ENCODE results near the gene COX5A. TPM values are rescaled to one million over a fixed set of nuclear protein-coding genes. Genes with fewer than 3 reads are reported as not detected.
A peak's percentile ranks its signal among the peaks of the same experiment; 100 is the strongest.
"Not testable (repeated sequence)": the region's sequence is repeated elsewhere in the genome, so short reads cannot be mapped to it uniquely, and the experiment has no call there.

Gene COX5A
- polyA plus RNA-seq, 4 donors, result 231 to 931 (median 808) TPM

DNA sequence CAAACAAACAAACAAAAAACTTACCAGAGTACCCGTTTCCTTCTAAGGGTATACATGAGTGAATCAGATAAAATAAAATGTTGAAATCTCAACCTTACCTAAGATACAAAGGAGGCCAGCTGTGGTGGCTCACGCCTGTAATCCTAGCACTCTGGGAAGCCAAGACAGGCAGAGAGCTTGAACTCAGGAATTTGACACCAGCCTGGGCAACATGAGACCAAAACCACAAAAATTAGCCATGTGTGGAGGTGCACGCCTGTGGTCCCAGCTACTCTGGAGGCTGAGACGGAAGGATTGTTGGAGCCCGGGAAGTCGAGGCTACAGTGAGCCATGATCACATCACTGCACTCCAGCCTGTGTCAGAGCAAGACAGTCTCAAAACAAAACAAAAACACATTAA is 20.2 kb downstream of the COX5A start:
- DNase-seq, result no peak
- Histone ChIP-seq H3K27me3 (ENCODE audit: control insufficient read depth in 3 of 3, insufficient read depth in 3 of 3, low read length in 3 of 3) (no peaks in the 10 kb centered on the region), H3K27ac (ENCODE audit: low read depth in 1 of 3, low read length in 2 of 3) (no peak overlapping the region), H3K4me3 (ENCODE audit: low read depth in 1 of 3, low read length in 3 of 3) (no peak overlapping the region), H3K9me3 (ENCODE audit: control insufficient read depth in 2 of 2, insufficient read depth in 1 of 2, low read depth in 1 of 2, low read length in 1 of 2) (no peaks in the 10 kb centered on the region), H3K4me1 (ENCODE audit: control insufficient read depth in 3 of 3, insufficient read depth in 2 of 3, low read depth in 1 of 3, low read length in 2 of 3) (no peaks in the 10 kb centered on the region), H3K36me3 (ENCODE audit: control insufficient read depth in 3 of 3, insufficient read depth in 2 of 3, low read depth in 1 of 3, low read length in 3 of 3) (peaks cover 15 to 72% (median 30%) of the 10 kb centered on the region in 3 donors)
- WGBS, 3 donors, result 90 to 94% (median 94%) methylated on average over 6 of the region's 6 CpGs
- no peak for FAIRE-seq

DNA sequence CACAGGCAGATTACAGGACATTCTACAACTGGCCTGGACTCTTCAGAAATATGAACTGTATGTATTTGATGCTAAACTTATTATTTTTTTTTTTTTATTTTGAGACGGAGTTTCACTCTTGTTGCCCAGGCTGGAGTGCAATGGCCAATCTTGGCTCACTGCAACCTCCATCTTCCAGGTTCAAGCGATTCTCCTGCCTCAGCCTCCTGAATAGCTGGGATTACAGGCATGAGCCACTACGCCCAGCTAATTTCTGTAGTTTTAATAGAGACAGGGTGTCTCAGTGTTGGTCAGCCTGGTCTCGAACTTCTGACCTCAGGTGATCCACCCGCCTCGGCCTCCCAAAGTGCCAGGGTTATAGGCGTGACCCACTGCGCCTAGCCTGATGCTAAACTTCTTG is 24.1 kb downstream of the COX5A start:
- H3K4me3 ChIP-seq (ENCODE audit: low read depth in 1 of 3, low read length in 3 of 3); H3K9me3 ChIP-seq (ENCODE audit: control insufficient read depth in 2 of 2, insufficient read depth in 1 of 2, low read depth in 1 of 2, low read length in 1 of 2); FAIRE-seq; H3K27ac ChIP-seq (ENCODE audit: low read depth in 1 of 3, low read length in 2 of 3); H3K27me3 ChIP-seq (ENCODE audit: control insufficient read depth in 3 of 3, insufficient read depth in 3 of 3, low read length in 3 of 3); DNase-seq; H3K4me1 ChIP-seq (ENCODE audit: control insufficient read depth in 3 of 3, insufficient read depth in 2 of 3, low read depth in 1 of 3, low read length in 2 of 3): not testable (repeated sequence)
- WGBS, 3 donors, result 95 to 96% (median 95%) methylated on average over 8 of the region's 8 CpGs
- peaks cover 11 to 67% (median 19%) of the 10 kb centered on the region in 3 donors for H3K36me3 ChIP-seq (ENCODE audit: control insufficient read depth in 3 of 3, insufficient read depth in 2 of 3, low read depth in 1 of 3, low read length in 3 of 3)

DNA sequence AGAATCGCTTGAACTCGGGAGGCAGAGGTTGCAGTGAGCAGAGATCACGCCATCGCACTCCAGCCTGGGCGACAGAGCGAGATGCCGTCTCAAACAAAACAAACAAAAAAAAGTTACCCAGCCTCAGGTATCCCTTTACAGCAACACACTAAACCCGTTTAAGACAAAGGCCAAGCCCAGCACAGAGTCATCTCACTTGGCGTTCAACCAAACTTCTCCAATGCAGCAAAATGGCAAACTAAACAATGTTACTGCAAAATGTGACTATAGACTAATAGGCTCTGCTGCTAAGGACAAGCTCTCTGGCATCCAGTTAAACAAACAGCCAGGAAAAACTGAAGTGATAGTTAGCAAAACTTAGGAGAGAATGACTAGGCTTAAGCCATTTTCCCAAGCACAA is 24.8 kb downstream of the COX5A start:
- no peaks in the 10 kb centered on the region for H3K9me3 ChIP-seq (ENCODE audit: control insufficient read depth in 2 of 2, insufficient read depth in 1 of 2, low read depth in 1 of 2, low read length in 1 of 2)
- FAIRE-seq, result no peak
- WGBS, 3 donors, result 87 to 92% (median 90%) methylated on average over 9 of the region's 9 CpGs
- no peak overlapping the region for H3K4me3 ChIP-seq (ENCODE audit: low read depth in 1 of 3, low read length in 3 of 3)
- H3K4me1 ChIP-seq (ENCODE audit: control insufficient read depth in 3 of 3, insufficient read depth in 2 of 3, low read depth in 1 of 3, low read length in 2 of 3), result peaks cover 0 to 3% (median 0%) of the 10 kb centered on the region in 3 donors
- H3K36me3 ChIP-seq (ENCODE audit: control insufficient read depth in 3 of 3, insufficient read depth in 2 of 3, low read depth in 1 of 3, low read length in 3 of 3), result peaks cover 11 to 63% (median 16%) of the 10 kb centered on the region in 3 donors
- DNase-seq, result no peak
- no peak overlapping the region for H3K27ac ChIP-seq (ENCODE audit: low read depth in 1 of 3, low read length in 2 of 3)
- no peaks in the 10 kb centered on the region for H3K27me3 ChIP-seq (ENCODE audit: control insufficient read depth in 3 of 3, insufficient read depth in 3 of 3, low read length in 3 of 3)

DNA sequence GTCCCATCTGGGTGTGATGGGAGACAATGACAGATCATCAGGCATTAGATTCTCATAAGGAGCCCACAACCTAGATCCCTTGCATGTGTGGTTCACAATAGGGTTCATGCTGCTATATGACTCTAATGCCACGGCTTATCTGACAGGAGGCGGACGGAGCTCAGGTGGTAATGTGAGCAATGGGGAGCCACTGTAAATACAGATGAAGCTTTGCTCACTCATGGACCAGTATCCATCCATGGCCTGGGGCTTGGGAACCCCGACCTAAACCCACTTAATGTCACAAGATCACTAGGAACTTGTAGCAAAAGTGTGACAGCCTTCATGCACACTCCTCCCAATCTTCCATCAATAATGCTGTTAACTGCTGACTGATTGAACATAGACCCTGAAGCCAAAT is 29.2 kb downstream of the COX5A start:
- FAIRE-seq (no peak), DNase-seq (no peak)
- no peak overlapping the region for H3K4me3 ChIP-seq (ENCODE audit: low read depth in 1 of 3, low read length in 3 of 3)
- no peaks in the 10 kb centered on the region for H3K27me3 ChIP-seq (ENCODE audit: control insufficient read depth in 3 of 3, insufficient read depth in 3 of 3, low read length in 3 of 3)
- 92 to 93% (median 92%) methylated on average over 4 of the region's 4 CpGs for WGBS, 3 donors
- H3K9me3 ChIP-seq (ENCODE audit: control insufficient read depth in 2 of 2, insufficient read depth in 1 of 2, low read depth in 1 of 2, low read length in 1 of 2), result no peaks in the 10 kb centered on the region
- H3K36me3 ChIP-seq (ENCODE audit: control insufficient read depth in 3 of 3, insufficient read depth in 2 of 3, low read depth in 1 of 3, low read length in 3 of 3), result peaks cover 9 to 35% (median 14%) of the 10 kb centered on the region in 3 donors
- no peak overlapping the region for H3K27ac ChIP-seq (ENCODE audit: low read depth in 1 of 3, low read length in 2 of 3)
- H3K4me1 ChIP-seq (ENCODE audit: control insufficient read depth in 3 of 3, insufficient read depth in 2 of 3, low read depth in 1 of 3, low read length in 2 of 3), result peaks cover 0 to 17% (median 0%) of the 10 kb centered on the region in 3 donors

DNA sequence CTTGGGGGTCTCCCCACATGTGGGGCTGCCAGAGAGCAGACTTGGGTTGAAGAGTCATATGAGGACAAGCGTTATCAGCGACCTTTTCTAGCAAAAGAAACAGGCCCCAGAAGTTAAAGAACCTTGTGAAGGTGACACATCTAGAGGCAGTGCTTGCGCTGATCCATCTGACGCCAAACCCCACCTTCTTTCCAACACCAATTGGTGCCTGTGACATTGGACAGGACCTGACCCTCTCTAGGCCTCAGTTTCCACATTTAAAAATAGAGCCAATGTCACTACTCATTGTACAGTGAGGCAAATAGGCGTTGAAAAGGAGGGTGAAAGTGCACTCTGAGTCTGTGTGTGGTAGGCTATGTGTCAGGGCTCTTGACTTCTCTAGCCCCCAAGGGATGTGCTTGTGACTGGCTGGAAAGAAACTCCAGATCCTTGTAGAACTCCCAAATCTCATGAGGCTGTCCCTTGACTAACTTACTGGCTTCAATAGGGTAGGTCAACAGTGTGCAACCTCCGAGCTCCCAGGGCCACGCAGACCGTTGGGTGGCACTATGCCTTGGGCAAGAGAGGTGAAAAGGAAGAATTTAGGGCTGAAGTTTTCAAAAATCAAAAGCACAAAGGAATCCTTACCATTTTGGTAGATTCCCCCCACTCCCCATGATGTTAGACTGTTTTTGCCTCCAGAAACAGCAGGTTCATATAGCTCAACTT is 30.6 kb downstream of the COX5A start:
- peak overlapping the region; percentile 25 to 93 (median 90) for H3K27ac ChIP-seq (ENCODE audit: low read depth in 1 of 3, low read length in 2 of 3)
- H3K27me3 ChIP-seq (ENCODE audit: control insufficient read depth in 3 of 3, insufficient read depth in 3 of 3, low read length in 3 of 3), result no peaks in the 10 kb centered on the region

DNA sequence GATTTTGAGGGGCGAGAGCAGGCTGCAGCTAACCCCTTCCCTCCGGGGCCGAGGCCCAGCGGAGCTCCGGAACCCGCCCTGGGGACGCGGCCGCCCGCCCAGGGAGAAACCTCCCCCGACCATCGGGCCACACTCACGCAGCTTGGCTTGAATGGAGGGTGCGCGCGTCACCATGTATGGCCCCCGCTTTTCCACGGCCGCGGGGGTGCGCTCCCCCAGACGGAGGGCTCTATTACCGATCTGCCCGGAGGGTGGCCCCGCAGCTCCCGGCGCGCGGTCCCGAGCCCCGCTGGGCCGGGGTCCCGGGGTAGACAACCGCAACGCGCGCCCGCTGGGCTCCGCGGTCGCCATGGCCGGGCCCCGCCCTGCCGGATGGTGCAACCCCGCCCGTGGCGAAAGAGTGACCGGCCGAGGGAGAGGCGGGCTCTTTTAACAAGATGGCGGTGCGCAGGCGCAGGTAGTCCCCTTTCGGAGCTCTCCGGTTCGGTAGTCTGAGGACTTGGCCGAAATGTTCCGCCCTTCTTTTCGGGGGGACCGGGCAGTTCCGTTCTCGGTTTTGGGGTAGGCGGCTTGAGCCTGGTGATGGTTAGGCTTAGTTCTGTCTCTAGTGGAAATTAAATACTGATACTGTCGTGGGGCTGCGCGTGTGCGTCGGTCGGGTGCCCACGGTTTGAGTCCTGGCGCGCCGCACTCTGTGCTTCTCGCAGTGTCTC is 31.3 kb downstream of the COX5A start, which contains the start of gene FAM219B:
Gene FAM219B (minus strand): TSS at position 402 of the 713 bp plus-strand sequence. CDS start 51 bp downstream, at position 351.
- Histone ChIP-seq H3K4me1 (ENCODE audit: control insufficient read depth in 3 of 3, insufficient read depth in 2 of 3, low read depth in 1 of 3, low read length in 2 of 3) (peaks cover 0 to 17% (median 0%) of the 10 kb centered on the region in 3 donors), H3K27me3 (ENCODE audit: control insufficient read depth in 3 of 3, insufficient read depth in 3 of 3, low read length in 3 of 3) (no peaks in the 10 kb centered on the region), H3K9me3 (ENCODE audit: control insufficient read depth in 2 of 2, insufficient read depth in 1 of 2, low read depth in 1 of 2, low read length in 1 of 2) (no peaks in the 10 kb centered on the region), H3K27ac (ENCODE audit: low read depth in 1 of 3, low read length in 2 of 3) (peak within 1 kb of the TSS; percentile 84 to 93 (median 90)), H3K36me3 (ENCODE audit: control insufficient read depth in 3 of 3, insufficient read depth in 2 of 3, low read depth in 1 of 3, low read length in 3 of 3) (peaks cover 7 to 36% (median 11%) of the 10 kb centered on the region in 3 donors), H3K4me3 (ENCODE audit: low read depth in 1 of 3, low read length in 3 of 3) (peak within 1 kb of the TSS; percentile 90 to 92 (median 92))
- peak; percentile 89 to 94 for DNase-seq
- no peak for FAIRE-seq
- 0 to 1% (median 1%) methylated on average over 61 to 74 of the region's 74 CpGs for whole genome bisulfite sequencing, 3 donors

More for the DNA sequence above, 30.6 kb downstream of the COX5A start:
- peaks cover 7 to 37% (median 11%) of the 10 kb centered on the region in 3 donors for H3K36me3 ChIP-seq (ENCODE audit: control insufficient read depth in 3 of 3, insufficient read depth in 2 of 3, low read depth in 1 of 3, low read length in 3 of 3)
- H3K4me1 ChIP-seq (ENCODE audit: control insufficient read depth in 3 of 3, insufficient read depth in 2 of 3, low read depth in 1 of 3, low read length in 2 of 3), result peaks cover 0 to 17% (median 0%) of the 10 kb centered on the region in 3 donors
- H3K9me3 ChIP-seq (ENCODE audit: control insufficient read depth in 2 of 2, insufficient read depth in 1 of 2, low read depth in 1 of 2, low read length in 1 of 2), result no peaks in the 10 kb centered on the region
- WGBS, 3 donors, result 41 to 47% (median 46%) methylated on average over 8 of the region's 8 CpGs
- peak in 1 of 2 donors; percentile 37 for DNase-seq
- peak overlapping the region; percentile 90 to 92 (median 92) for H3K4me3 ChIP-seq (ENCODE audit: low read depth in 1 of 3, low read length in 3 of 3)
- FAIRE-seq, result no peak

DNA sequence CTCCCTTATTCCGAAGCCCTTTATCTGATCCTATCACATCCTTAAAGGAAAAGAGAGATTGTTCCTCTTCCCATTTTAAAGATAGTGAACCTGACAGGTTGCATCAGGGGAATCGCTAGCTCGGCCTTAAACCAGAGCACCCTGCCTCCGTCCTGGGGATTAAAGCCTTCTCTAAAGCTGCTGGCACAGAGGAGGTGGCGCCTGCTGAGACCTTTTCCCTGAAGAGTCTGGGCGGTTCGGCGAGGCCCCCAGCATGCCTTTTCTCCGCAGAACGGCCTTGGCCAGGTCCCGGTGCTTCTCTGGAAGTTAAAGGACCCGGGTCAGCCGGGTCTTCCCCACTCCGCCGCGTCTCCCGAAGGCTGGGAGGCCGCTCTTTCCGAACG is 31.8 kb downstream of the COX5A start:
- Histone ChIP-seq H3K27me3 (ENCODE audit: control insufficient read depth in 3 of 3, insufficient read depth in 3 of 3, low read length in 3 of 3) (no peaks in the 10 kb centered on the region), H3K36me3 (ENCODE audit: control insufficient read depth in 3 of 3, insufficient read depth in 2 of 3, low read depth in 1 of 3, low read length in 3 of 3) (peaks cover 7 to 39% (median 11%) of the 10 kb centered on the region in 3 donors), H3K4me1 (ENCODE audit: control insufficient read depth in 3 of 3, insufficient read depth in 2 of 3, low read depth in 1 of 3, low read length in 2 of 3) (peaks cover 0 to 20% (median 0%) of the 10 kb centered on the region in 3 donors), H3K4me3 (ENCODE audit: low read depth in 1 of 3, low read length in 3 of 3) (peak overlapping the region; percentile 90 to 92 (median 92)), H3K27ac (ENCODE audit: low read depth in 1 of 3, low read length in 2 of 3) (peak overlapping the region; percentile 84 to 93 (median 90)), H3K9me3 (ENCODE audit: control insufficient read depth in 2 of 2, insufficient read depth in 1 of 2, low read depth in 1 of 2, low read length in 1 of 2) (no peaks in the 10 kb centered on the region)
- DNase-seq (peak in 1 of 2 donors; percentile 44), FAIRE-seq (no peak)
- 0% methylated on average over 20 of the region's 20 CpGs for WGBS, 3 donors

DNA sequence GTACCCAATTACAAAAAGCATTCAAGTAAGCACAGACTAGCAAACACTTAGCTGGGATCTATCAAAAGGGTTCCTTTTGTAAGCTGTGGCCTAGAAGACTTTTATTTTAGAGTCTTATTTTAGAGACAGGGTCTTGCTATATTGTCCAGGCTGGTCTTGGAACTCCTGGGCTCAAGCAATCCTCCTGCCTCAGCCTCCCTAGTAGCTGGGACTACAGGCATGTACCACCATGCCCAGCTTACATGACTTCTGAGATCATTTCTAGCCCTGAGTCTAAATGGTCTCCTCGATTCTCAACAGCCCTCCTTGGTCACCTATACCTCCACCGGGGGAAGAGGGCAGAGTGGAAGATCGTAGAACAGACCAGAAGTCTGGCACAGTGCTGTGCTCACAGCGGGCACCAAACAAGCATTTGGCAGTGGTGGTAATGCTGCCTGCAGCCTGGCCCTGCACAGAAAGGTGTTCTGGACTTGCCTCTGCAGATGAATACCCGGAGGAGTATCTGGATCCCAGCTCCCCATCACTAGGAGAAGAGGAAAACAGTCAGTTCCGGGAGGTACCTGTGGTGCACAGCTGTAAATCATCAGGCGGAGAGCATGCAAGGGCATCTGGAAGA is 33.6 kb downstream of the COX5A start:
- Histone ChIP-seq H3K27ac (ENCODE audit: low read depth in 1 of 3, low read length in 2 of 3) (no peak overlapping the region), H3K9me3 (ENCODE audit: control insufficient read depth in 2 of 2, insufficient read depth in 1 of 2, low read depth in 1 of 2, low read length in 1 of 2) (no peaks in the 10 kb centered on the region), H3K27me3 (ENCODE audit: control insufficient read depth in 3 of 3, insufficient read depth in 3 of 3, low read length in 3 of 3) (no peaks in the 10 kb centered on the region), H3K36me3 (ENCODE audit: control insufficient read depth in 3 of 3, insufficient read depth in 2 of 3, low read depth in 1 of 3, low read length in 3 of 3) (peaks cover 7 to 49% (median 21%) of the 10 kb centered on the region in 3 donors), H3K4me1 (ENCODE audit: control insufficient read depth in 3 of 3, insufficient read depth in 2 of 3, low read depth in 1 of 3, low read length in 2 of 3) (peaks cover 0 to 20% (median 0%) of the 10 kb centered on the region in 3 donors), H3K4me3 (ENCODE audit: low read depth in 1 of 3, low read length in 3 of 3) (no peak overlapping the region)
- no peak for DNase-seq
- no peak for FAIRE-seq
- WGBS, 3 donors, result 93 to 98% (median 94%) methylated on average over 7 of the region's 7 CpGs

All from small intestine (tissue), 7 donors.